Gastrocnemius medialis (tissue), 4 donors: Measurements from ENCODE around the gene C8B. TPM values are rescaled to one million over a fixed set of nuclear protein-coding genes. Genes with fewer than 3 reads are reported as not detected.

ENCODE experiments used
- ATAC-seq, 2 donors: fragments of 150-250 bp; one replicate each; pipeline ENCODE4 v1.9.1; 2016
- DNase-seq, 2 donors: peaks; one replicate each; pipeline ENCODE4 v3.0.0-alpha.2; 2019
- H3K27ac ChIP-seq, 4 donors: fragments of 200-600 bp; sonication (generic); 1 replicate in 1 of 4; 2 replicates in 3 of 4; pipeline ENCODE4 v1.5.1; 2016 to 2018; ENCODE audit warnings: mild to moderate bottlenecking in 2 of 4, moderate library complexity in 1 of 4
- H3K27me3 ChIP-seq, 3 donors: fragments of 200-600 bp; sonication (generic) in 2 of 3; 1 replicate in 1 of 3; 2 replicates in 2 of 3; pipeline versions ENCODE4 v1.5.1 to v1.6.0; 2016 to 2019; ENCODE audit warnings: mild to moderate bottlenecking in 1 of 3, moderate library complexity in 1 of 3
- H3K36me3 ChIP-seq, 2 donors: fragments of 200-600 bp; sonication (generic) in 1 of 2; one replicate each; pipeline ENCODE4 v1.5.1; 2017 to 2018
- H3K4me1 ChIP-seq, 2 donors: fragments of 200-600 bp; sonication (generic) in 1 of 2; one replicate each; pipeline ENCODE4 v1.5.1; 2016 to 2017; ENCODE audit warnings: mild to moderate bottlenecking in 2 of 2
- H3K4me3 ChIP-seq, 4 donors: fragments of 200-600 bp; sonication (generic) in 3 of 4; 1 replicate in 1 of 4; 2 replicates in 3 of 4; pipeline ENCODE4 v1.5.1; 2016 to 2019; ENCODE audit warnings: mild to moderate bottlenecking in 2 of 4
- H3K9me3 ChIP-seq, 3 donors: fragments of 200-600 bp; sonication (generic) in 2 of 3; 1 replicate in 1 of 3; 2 replicates in 2 of 3; pipeline ENCODE4 v1.5.1; 2016 to 2019
- POLR2A ChIP-seq, 2 donors: fragments of 450-650 bp; IDR thresholded peaks; one replicate each; pipeline ENCODE4 v1.6.1; 2017; ENCODE audit warnings: antibody characterized with exemption in 2 of 2, mild to moderate bottlenecking in 2 of 2, moderate library complexity in 2 of 2
- in situ Hi-C, 4 donors: fragments of 200-750 bp; cut with MboI; loops; one replicate each; pipeline versions ENCODE4 v1.15.0 to v1.8.0; 2017; ENCODE audit warnings: low sequenced_read_pairs in 4 of 4
- intact Hi-C: fragments of 100-400 bp; cut with DNase I; formaldehyde crosslinking; loops from one replicate; pipeline ENCODE4 v1.15.1; 2023; ENCODE audit warnings: low total_unique reads
- total RNA-seq, 4 donors: library from RNA; depleted of rRNA; stranded (reverse); fragments of >200 nt; gene quantifications; one replicate each; pipeline versions ENCODE4 v1.1.0 to v1.2.3, GENCODE V29; 2016
- TF ChIP-seq, protein P1 (sequence below), 5 experiments: fragments of 450-650 bp in 3 of 5; fragments of 200-600 bp in 2 of 5; sonication (generic) in 2 of 5; IDR thresholded peaks in 4 of 5; conservative IDR thresholded peaks in 1 of 5; 1 replicate in 4 of 5; 2 replicates in 1 of 5; pipeline ENCODE4 v1.5.1; 2016 to 2019; ENCODE audit warnings: antibody characterized with exemption in 5 of 5, mild to moderate bottlenecking in 3 of 5, moderate library complexity in 3 of 5

The C8B gene
- total RNA-seq, 4 donors from 2014 or later = 0.68 to 1.5 TPM; not detected in 2

DNA sequence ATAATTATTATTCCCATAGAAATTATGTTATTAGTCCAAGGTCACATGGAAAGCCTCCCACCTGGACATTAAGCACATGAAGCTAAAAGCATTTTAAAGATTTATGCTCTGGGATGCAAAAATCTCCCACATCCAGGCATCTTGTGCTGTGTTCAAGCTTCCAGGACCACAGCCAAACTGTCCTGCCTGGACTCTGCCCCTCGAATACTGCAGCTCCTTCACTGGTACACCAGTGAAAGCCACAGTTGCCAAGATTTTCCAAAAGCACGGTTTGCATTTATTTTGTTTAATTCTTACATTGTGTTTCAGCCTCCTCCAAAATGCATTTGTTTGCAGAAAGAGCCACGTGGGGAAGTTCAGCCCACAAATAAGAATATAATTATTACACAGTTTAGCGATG lies 38.6 kb downstream of the C8B start:
- DNase-seq = no peak
- TF ChIP-seq, protein P1, sequence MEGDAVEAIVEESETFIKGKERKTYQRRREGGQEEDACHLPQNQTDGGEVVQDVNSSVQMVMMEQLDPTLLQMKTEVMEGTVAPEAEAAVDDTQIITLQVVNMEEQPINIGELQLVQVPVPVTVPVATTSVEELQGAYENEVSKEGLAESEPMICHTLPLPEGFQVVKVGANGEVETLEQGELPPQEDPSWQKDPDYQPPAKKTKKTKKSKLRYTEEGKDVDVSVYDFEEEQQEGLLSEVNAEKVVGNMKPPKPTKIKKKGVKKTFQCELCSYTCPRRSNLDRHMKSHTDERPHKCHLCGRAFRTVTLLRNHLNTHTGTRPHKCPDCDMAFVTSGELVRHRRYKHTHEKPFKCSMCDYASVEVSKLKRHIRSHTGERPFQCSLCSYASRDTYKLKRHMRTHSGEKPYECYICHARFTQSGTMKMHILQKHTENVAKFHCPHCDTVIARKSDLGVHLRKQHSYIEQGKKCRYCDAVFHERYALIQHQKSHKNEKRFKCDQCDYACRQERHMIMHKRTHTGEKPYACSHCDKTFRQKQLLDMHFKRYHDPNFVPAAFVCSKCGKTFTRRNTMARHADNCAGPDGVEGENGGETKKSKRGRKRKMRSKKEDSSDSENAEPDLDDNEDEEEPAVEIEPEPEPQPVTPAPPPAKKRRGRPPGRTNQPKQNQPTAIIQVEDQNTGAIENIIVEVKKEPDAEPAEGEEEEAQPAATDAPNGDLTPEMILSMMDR (IDR thresholded peaks at IDR 0.05 in 4 of 5, conservative IDR thresholded peaks at IDR 0.05 in 1 of 5) = no peak
- Histone ChIP-seq H3K36me3 (no peaks in the 10 kb centered on the region), H3K9me3 (no peaks in the 10 kb centered on the region), H3K4me1 (no peaks in the 10 kb centered on the region), H3K27ac (no peak overlapping the region), H3K27me3 (no peaks in the 10 kb centered on the region), H3K4me3 (no peak overlapping the region)
- no peak for ATAC-seq
- in situ Hi-C loops = no loop called here
- intact Hi-C loops = no loop called here

DNA sequence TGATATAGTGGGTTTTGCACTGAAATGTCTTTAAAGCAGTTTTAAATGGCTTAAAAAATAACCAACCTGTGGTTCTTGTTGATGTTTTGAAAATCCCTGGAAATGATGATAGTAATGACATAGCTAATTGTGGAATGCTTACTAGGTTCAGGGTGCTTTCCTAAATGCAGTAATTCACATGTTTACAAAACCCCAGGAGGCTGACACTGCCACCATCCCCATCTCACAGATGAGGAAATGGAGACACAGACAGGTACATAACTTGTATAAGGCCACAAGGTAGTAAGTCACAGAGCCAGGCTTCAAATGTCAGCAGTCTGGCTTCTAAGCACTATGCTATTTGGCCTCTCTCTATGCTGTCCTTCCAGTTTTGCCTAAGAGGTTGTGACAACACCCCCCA lies 40.6 kb downstream of the C8B start:
- no peak overlapping the region for H3K27ac ChIP-seq
- ATAC-seq (no peak), DNase-seq (no peak)
- no peaks in the 10 kb centered on the region for H3K9me3 ChIP-seq
- H3K4me1 ChIP-seq = no peaks in the 10 kb centered on the region
- no peak overlapping the region for H3K4me3 ChIP-seq
- intact Hi-C loops = no loop called here
- no peaks in the 10 kb centered on the region for H3K36me3 ChIP-seq
- in situ Hi-C loops = no loop called here
- H3K27me3 ChIP-seq = no peaks in the 10 kb centered on the region
- TF ChIP-seq, protein P1 (IDR thresholded peaks at IDR 0.05 in 4 of 5, conservative IDR thresholded peaks at IDR 0.05 in 1 of 5) = no peak
- TF ChIP-seq POLR2A (IDR thresholded peaks at IDR 0.05) = no peak

DNA sequence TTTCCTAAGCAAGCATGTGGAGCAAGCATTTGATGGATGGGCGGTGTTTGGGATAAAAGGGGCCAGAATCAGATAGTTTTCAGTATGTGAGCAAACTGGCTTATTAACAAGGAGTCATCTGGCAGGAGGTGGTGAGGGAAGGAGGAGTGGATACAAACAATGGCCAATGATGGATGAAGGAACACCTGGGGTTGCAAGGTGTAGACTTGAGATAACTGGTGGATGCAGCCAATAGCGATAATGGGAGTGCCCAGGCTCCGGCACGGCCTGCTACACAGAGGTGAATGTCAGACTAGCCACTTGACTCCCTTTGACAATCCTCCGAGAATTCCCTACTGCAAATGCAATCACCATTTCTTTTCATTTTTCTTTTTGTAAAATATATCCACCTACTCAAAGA lies 41.7 kb downstream of the C8B start:
- H3K27ac ChIP-seq = no peak overlapping the region
- intact Hi-C loops = no loop called here
- H3K9me3 ChIP-seq = no peaks in the 10 kb centered on the region
- H3K4me3 ChIP-seq = no peak overlapping the region
- no peaks in the 10 kb centered on the region for H3K27me3 ChIP-seq
- in situ Hi-C loops = no loop called here
- DNase-seq (no peak), ATAC-seq (no peak)
- no peak for TF ChIP-seq POLR2A (IDR thresholded peaks at IDR 0.05)
- TF ChIP-seq, protein P1 (IDR thresholded peaks at IDR 0.05 in 4 of 5, conservative IDR thresholded peaks at IDR 0.05 in 1 of 5) = no peak
- no peaks in the 10 kb centered on the region for H3K36me3 ChIP-seq
- H3K4me1 ChIP-seq = no peaks in the 10 kb centered on the region

- Histone ChIP-seq H3K27me3 (no peaks in the 10 kb centered on the region), H3K4me3 (no peak overlapping the region), H3K36me3 (no peaks in the 10 kb centered on the region), H3K4me1 (no peaks in the 10 kb centered on the region), H3K27ac (no peak overlapping the region), H3K9me3 (no peaks in the 10 kb centered on the region)
- ATAC-seq (no peak), DNase-seq (no peak)
- in situ Hi-C loops (no loop called here), intact Hi-C loops (no loop called here)
- TF ChIP-seq, protein P1 (IDR thresholded peaks at IDR 0.05 in 4 of 5, conservative IDR thresholded peaks at IDR 0.05 in 1 of 5) = no peak
- no peak for TF ChIP-seq POLR2A (IDR thresholded peaks at IDR 0.05)
Measured at GRCh38 chr1:56923201-56923600, 42.6 kb downstream of the C8B start.

DNA sequence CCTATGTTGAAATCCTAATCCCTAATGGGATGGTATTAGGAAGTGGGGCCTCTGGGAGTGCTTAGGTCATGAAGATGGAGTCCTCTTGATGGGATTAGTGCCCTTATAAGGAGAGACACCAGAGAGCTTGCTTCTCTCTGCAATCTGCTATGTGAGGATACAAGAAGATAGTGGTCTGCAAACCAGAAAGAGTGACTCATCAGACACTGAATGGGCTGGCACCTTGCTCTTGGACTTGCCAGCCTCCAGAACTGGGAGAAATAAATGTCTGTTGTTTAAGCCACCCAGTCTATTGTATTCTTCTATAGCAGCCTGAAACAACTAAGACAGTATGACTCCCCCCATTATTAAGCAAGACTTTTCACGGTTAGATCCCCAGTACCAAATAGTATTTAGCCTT lies 43.3 kb downstream of the C8B start:
- no peak for DNase-seq
- in situ Hi-C loops = no loop called here

More for the DNA sequence above, 43.3 kb downstream of the C8B start:
- ATAC-seq = no peak
- TF ChIP-seq, protein P1 (IDR thresholded peaks at IDR 0.05 in 4 of 5, conservative IDR thresholded peaks at IDR 0.05 in 1 of 5) = no peak
- no peak for TF ChIP-seq POLR2A (IDR thresholded peaks at IDR 0.05)
- H3K4me3 ChIP-seq = no peak overlapping the region
- H3K27me3 ChIP-seq = no peaks in the 10 kb centered on the region
- intact Hi-C loops = no loop called here
- no peaks in the 10 kb centered on the region for H3K4me1 ChIP-seq
- no peaks in the 10 kb centered on the region for H3K36me3 ChIP-seq
- no peaks in the 10 kb centered on the region for H3K9me3 ChIP-seq
- no peak overlapping the region for H3K27ac ChIP-seq
